Activated gamma-delta T cell treated with Interleukin-2 at 50 U/mL for 16 hours (primary cell): Measurements from ENCODE around the gene TANC2.

ENCODE experiments used
- DNase-seq: peaks from one replicate; pipeline ENCODE4 v3.0.0-alpha.2; 2020

The TANC2 gene

DNA sequence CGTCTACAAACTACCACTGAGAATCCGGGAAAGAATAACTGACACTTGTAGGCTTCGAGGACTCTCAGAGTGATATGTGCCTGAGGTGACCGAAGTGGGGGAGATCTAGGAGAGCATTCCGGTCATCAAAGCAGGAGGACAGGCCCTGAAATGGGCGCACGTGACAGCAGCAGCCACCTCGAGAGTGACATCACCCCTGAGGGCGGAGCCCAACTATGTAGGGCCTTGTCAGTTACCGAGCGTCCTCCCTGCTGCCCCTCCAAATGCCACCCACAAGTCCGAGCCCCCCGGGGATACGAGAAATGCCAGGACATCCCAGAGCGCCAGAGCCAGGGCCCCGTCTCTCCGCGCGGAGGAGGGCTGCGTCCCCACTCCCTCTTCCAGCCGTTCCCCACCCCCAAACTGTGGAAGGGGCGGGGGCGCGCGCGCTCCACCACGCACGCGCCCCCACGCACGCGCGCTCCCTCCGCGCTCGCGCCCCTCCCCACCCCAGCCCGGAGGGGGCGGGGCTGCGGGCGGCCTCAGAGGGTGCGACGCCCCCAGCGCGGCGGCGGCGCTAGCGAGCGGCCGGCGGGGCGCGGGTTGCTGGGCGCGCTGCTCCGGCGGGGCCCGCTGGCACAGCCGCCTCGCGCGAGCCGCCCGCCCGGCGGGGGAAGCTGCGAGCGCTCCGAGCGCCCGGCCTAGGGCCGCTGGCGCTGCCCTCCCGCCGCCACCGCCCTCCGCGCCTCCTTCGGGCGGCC, at the start of gene TANC2:
Gene TANC2 (plus strand): TSS at position 550 of the 740 bp plus-strand sequence. CDS start 43,325 bp downstream, outside the sequence.
- DNase-seq = peak; percentile 79

DNA sequence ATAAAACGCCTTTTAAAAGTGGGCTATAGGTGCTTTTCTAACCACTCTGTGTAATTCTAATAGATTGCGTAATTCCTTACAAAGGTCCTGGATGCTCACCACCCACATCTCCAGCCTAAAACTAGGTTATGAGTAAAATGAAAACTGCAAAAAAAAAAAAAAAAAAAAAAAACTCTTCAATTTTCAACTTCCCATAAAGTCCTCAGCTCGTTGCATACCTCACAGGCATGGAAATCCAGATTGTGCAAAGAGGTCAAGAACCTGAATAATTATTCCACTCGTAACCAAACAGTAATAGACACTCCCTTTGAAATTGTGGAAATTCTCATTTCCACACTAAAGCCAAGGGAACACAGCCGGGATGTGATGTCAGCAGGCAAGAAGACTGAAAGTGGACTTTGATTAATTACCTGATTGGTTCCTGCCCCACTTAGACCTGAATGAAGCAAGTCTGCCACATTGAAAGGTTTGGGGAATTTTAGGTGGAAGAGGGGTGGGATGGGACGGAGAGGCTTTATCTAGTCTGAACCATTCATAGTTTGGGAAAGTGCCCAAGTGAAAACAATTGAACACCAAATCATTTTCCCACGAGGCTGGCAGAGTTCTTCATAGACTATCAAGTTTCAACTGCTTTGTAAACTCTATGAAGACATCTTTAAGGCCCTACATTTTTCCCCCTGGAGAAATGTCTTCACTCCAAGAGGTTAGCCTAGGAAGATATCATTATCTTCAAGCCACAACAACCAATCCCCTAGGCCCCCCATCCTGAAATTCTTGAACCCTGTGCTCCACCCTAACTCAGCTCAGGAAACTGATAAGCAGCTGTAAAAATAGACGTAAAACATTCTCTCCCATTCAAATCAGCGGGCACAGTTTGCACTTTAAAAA, 49.1 kb upstream of the TANC2 start:
- DNase-seq = no peak

DNA sequence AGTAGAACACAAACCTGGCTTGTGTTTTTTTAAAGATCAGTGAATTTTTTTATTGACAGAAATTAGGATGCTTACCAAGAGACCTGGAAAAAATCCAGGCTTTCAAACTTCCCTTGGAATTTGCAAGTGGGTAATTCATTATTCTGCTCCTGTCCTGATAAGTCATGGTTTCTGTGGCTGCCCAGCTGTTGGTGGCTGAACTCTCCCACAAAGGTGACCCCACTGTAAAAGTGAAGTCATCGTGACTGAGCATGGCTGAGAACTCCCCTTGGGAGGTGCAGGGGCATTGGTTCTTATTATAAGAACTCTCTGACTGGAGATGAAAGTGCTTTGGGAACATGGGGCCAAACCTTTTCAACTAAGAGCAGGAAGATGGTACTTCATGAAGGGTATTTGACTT, 46.6 kb upstream of the TANC2 start:
- no peak for DNase-seq

DNA sequence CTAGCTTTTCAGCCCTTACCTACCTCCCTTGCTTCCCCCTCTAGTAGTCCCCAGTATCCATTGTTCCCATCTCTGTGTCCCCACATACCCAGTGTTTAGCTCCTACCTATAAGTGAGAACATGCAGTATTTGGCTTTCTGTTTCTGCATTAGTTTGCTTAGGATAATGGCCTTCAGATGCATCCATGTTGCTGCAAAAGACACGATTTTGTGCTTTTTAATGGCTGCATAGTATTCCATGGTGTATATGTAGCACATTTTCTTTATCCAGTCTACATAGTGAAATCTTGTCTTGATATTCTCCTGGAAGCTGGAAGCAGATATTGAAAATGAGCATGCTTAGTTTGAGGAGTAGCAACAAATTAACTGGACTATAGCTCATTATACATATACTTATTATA, 45.7 kb upstream of the TANC2 start:
- DNase-seq = no peak

DNA sequence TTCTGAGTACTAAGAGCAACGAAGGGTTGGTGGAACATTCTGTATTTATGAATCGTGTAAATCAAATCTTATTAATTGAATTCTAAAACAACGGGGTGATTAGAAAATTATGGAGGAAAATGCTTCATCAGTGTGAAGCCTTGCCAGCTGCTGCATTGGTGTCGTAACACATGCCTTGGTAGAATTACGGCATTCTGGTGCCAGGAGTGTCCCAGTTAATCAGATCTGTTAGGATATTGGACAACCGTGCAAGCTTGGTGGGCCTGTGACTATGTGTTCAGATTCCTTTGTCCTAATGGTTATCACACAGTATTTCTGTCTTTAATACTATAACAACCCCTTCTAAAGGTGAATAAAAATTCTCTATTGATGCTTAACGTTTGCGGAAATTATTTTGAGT, 44.2 kb upstream of the TANC2 start:
- no peak for DNase-seq

DNA sequence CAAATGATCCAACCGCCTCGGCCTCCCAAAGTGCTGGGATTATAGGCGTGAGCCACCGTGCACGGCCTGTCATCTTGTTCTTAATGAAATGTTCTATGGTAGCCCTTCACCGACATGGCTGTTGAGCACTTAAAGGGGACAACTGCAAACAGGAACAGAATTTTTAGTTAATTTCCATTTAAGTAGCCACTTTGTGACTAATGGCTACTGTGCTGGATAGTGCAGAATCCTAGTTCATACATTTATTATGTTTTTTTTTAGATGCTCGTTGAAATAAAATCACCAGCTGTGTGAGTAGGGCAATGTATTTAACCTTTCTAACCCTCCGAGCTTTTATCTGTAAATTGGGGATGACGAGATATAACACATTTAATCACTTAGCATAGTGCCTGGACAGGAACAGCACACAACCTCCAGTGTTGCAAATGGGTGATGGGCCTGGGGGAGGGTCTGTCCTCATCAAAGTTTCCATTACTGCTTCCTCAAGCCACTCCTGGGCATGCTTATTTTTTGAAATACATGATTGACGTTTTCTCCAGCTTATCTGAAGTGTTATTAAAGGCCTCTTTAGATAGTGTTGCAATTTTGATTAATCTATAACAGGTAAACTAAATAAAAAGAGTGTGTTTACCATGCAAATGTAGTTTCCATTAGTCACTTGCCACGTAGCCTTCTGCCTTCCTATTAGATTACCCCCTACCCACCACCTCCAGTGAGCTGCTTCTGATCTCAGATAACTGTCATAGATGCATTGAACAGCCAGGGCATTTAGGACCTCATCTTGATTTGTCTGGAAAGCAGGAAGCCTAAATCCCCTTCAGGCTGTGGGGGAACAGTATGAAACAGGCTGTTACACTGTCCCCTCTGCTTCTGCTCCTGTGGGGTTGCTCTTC, 42.5 kb upstream of the TANC2 start:
- DNase-seq = no peak

DNA sequence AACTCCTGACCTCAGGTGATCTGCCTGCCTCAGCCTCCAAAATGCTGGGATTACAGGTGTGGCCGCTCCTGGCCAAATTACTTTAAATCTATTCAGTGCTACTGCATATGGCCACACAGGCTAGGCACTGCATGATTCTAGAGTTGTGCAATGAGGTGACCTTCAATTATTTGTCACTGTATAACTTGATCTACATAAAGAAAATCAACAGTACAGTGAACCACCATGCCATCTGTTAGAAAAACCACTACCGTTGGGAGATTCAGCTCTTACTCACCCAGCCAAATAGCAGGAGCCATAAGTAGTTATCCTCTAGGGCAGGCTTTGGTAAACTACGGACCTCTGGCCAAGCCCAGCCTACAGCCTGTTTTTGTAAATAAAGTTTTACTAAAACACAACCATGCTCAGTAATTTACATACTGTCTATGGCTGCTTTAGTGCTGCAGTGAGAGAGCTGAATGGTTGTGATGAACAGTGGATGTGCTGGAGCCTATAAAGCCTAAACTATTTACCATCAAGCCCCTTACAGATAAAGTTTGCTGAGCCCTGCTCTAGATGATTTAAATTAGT, 40.7 kb upstream of the TANC2 start:
- no peak for DNase-seq

DNA sequence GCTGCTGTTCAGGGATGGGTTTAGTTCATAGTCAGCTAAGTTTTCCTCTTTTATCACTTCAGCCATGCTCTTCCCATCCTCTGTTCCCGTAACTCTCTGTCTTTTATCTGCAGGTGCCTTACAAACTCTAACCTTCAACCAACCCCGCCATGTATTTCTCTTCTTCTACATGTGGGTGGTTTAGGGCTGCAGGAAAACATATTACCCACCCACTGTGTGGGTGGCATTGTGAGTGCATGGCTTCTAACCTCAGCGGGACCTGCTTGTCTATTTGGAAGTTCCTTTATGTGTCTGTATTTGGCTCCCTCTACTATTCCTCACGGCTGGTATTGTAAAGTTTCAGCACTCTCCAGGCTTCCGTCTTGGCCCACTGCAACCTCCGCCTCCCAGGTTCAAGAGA, 39.0 kb upstream of the TANC2 start:
- DNase-seq = no peak

DNA sequence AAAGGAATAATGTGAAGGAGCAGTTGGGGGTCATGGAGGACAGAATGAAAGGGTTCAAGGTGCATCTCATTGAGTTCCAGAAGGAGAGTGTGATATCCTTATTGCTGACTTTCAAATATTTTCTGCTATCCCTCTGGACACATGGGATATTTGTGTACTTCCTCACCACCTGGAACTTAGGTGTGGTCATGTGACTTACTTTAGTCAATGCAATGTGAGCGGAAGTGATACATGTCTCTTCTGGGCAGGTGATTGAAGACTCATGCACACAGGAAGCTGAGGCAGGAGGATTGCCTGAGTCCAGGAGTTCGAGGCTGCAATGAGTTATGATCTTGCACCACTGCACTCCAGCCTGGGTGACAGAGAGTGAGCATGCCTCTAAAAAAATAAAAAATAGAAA, 36.7 kb upstream of the TANC2 start:
- no peak for DNase-seq

DNA sequence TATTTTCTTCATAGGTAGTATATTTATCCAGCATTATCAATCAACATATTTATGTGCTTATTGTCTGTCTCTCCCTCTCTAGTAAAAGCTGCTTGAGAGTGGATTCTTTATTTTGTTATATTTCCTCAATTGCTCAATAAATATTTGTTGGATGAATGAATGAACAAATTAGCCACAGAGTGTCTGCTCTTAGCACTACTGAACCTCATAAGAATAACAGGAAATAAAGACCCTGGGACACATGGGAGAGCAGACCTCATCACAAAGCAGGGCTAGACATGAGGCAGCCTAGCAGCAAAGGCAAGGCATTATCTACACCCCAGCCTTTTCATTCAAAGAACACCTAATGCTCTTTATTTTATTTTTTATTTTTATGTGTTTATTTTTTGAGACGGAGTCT, 34.9 kb upstream of the TANC2 start:
- DNase-seq = no peak

DNA sequence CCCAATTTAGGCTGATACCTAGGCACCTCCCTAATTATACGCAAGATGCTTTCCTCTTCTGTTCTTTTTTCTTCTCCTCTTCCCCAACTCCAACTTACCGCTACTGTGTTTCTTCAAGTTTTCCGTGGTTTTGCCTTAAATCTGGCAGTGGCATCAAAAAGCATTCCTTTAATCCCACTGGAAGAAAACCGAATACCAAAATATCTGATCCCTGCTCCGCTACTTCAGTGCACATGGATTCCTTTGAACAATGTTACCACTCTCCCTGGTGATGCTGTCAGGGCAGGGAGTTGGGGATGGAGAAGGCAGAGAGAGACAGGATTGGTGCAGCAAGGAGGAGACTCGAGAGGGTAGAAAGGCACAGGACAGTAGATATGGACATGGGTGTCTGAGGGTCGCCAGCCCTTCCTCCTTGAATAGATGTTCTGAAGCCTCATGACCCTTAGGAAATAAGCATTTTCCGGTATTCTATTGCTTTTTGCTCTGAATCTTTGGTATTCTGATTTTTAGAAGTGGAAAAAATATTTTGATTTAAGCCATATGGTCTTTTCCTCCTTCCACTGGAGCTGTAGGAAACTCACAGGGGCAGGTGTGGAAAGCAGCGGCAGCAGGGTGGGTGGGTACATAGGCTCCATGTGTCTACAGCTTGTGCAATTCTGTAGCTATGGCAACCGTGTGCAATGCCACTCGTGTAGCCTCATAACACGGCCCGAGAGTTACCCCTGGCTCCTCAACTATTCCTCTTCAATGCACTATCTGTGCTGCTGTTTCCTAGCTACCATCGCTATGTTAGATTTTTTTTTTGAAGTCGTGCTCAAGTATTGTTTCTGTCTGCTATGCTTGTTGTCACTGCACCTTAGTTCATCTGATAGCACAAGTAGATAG, 32.3 kb upstream of the TANC2 start:
- DNase-seq = no peak

DNA sequence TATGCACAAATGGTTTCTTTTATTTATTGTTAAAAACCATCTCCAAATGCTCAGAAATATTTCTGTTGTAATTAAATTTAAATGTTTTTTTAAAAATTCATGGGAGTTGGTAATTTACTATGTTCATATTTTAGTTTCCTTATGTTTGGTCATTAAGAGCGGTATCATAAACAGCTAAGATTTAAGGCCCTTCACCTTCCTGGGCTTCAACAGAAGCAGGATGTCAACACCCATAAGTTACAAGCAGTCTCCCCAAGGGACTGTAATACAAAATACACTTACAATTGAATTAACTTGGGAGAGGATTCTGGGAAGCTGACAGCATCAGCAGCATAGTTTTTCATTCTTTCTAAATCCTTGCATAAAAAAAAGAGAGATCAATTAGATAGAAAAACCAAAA, 30.9 kb upstream of the TANC2 start:
- no peak for DNase-seq

DNA sequence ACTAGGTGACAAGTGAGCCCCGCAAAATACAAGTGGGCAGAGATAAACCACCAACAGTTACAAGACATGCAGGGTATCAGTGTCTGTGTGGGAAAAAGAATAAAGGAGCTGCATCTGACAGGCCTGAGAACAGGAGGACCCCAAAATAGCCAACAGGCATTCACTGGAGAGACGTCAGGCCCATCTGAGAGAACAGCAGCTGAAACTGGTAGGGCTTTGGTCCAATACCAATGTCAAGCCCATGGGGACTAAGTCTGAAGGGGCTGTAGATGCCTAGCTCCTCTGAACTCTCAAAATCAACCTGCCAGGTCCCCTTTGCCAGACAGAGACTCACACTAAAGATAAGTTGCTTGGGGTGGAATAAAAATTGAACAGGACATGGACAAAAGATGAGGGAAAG, 30.5 kb upstream of the TANC2 start:
- DNase-seq = no peak

DNA sequence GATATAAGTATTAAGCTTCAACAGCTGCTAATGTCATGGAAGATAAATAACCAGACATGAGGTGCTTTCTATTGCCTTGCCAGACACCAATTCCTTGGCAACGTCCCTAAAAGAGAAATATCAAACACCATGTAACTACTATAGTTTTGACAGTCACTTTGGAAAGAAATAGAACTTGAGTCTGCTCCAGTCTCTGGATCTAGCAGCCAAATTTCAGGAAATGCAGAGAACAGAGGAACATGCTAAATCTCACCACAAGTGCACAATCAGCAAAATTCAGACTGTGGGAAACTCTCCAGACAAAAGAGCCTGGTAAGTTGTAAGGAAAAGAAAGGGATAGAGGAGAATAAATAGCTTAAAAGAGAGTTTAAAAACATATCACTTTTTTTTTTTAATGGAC, 28.4 kb upstream of the TANC2 start:
- no peak for DNase-seq

DNA sequence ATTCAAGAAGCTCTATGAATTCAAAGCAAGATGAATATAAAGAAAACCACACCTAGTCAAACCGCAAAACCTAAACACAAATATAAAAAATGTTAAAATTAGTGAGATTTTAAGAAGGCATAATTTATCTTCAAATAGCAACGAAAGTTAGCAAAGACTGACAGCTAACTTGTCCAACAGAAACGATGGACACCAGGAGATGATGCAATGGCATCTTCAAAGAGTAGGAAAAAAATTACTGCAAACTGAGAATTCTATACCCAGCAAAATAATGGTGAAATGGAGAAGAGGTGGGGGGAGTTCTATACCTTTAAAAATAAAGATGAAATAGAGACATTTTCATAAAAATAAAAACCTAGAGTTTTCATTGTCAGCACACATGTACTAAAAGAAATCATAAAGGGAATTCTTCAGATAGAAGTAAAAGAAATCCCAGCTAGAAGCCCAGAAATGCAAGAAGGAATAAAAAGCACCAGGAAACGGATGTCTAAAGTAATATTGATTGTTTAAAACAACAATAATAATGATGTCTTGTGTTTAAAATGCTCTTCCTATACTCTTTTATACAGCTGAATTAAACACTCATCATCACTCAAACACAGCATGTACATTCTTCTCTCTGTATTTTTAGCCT, 24.6 kb upstream of the TANC2 start:
- DNase-seq = no peak

DNA sequence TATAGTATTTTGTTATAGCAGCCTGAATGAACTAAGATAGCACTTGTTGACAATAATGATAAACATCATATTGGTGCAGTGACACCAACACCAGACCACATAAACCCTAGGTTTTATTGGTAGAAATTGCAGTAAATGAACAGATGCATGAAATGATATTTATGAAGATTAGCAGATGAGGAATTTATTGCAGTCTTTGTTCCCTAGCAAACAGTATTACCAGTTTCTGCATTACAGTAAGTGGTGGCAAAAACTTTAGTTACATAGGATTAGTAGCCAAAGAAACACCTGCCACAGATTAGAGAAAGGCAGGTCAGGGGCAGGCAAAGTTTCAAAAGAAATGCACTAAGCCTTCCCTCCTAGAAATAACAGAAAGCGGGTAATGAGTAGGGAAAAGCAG, 17.7 kb upstream of the TANC2 start:
- no peak for DNase-seq

DNA sequence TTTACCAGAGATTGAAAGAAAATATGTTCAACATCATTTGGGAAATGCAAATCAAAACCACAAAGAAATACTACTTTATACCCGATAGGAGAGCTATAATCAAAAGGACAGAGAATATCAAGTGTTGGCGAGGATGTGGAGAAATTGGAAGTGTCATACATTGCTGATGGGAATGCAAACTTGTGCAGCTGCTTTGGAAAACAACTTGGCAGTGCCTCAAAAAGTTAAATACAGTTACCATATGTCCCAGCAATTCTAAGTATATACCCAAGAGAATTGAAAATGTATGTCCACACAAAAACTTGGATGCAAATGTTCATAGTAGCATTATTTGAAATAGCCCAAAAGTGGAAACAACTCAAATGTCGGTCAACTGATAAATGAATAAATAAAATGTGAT, 17.0 kb upstream of the TANC2 start:
- no peak for DNase-seq

DNA sequence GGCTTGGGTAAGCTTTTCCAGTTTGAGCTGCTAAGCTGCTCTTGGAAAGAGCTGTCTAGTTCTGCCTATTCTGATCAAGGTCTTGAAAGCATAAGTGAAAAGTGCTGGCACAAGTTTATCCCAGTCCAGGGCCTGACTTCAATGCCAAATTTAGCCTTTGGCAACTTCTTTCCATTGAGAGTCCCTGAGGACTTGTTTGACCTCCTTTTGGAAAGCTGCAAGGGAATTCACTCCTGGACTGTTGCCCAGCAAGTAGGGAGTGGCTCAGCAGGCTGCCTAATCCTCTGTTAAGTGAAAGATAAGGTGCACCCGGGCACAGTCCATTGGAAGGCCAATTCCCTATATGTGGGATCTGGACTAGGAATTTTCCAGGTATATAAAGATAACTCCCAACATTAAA, 16.0 kb upstream of the TANC2 start:
- DNase-seq = no peak

DNA sequence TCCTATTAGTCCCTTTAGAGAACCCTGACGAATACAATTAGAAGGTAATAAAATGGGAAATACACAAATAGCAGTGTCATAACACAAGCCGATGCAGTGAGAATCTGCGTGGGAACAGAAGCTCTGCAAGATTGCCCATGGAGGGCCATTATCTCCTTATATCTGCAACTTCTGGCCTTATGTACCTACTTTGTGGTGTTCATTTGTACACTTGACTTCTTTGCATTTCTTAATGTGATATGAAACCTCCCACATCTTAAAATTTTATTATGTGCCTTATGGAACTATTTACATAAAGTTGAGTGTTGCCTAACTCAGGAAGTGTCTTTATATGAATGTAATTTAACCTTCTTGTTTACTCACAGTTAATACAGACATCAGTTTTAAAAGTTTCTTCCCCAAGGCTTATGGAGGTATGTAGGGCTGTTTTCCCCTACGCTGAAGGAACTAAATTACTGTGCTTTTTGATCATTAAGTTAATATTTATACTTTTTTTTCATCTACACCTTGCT, 10.1 kb upstream of the TANC2 start:
- no peak for DNase-seq

DNA sequence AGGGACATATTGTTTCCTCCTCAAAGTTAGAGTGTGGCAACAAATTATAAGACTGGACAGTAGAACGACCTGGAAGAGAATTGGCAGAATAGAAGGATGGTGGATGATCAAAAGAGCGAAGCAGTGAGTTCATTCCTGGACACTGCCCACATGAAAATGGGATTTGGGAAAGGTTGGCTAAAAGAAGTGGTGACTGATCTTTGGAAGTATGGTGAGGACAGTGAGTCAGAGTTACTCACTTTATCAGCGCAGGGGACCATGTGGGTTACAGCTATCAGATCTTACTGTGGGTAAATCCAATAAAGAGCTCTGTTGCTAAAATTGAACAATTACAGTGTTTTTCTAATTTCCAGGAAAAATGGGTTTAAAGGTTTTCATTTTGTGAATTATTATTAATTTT, 2.7 kb upstream of the TANC2 start:
- DNase-seq = no peak

DNA sequence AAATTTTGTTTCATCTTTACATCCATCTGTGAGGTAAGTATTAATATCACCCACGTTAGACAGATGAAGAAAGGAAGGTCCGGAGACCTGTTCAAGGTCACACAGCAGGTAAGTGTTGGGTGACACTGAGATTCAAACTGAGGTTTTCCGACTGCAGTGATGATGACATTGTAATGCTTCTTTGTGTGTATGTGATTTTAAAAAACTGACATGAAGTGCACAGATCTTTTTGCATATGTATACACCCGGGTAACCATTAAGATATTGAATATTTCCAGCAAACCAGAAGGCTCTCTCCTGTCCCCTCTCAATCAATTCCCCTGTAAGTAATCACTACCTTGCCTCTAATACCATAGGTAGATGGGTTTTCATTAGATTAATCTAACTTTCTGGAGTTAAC, 1.5 kb upstream of the TANC2 start:
- DNase-seq = no peak
